HEK293T (cell line): ENCODE results near the gene TCP11L2.

Source experiments
- ELF4 ChIP-seq: fragments of 450-650 bp; IDR thresholded peaks from 2 replicates; pipeline ENCODE4 v1.6.1; 2017; ENCODE audit warnings: antibody characterized with exemption
- TARDBP ChIP-seq: fragments of 450-650 bp; IDR thresholded peaks from 2 replicates; pipeline ENCODE4 v1.6.1; 2016

GRCh38 chr12:106332536-106332935, 30.0 kb downstream of the TCP11L2 start:
- TF ChIP-seq ELF4 (no peak), TARDBP (no peak)
